WERI-Rb-1 (cell line): ENCODE results near the gene MED9.
"Not testable (repeated sequence)": the region's sequence is repeated elsewhere in the genome, so short reads cannot be mapped to it uniquely, and the experiment has no call there.

Experiments
- DNase-seq: peaks from one replicate; pipeline ENCODE4 v3.0.0-alpha.2; 2020
- H3K27ac ChIP-seq: fragments of 250-450 bp; sonication (Bioruptor Pico); 2 replicates; pipeline ENCODE4 v1.5.1; 2020; ENCODE audit warnings: mild to moderate bottlenecking, moderate library complexity
- H3K27me3 ChIP-seq: fragments of 250-450 bp; sonication (Bioruptor Pico); 2 replicates; pipeline ENCODE4 v1.5.1; 2021; ENCODE audit warnings: mild to moderate bottlenecking, low read depth, moderate library complexity; ENCODE audit not compliant: insufficient read depth, severe bottlenecking
- H3K36me3 ChIP-seq: fragments of 250-450 bp; sonication (Bioruptor Pico); 2 replicates; pipeline ENCODE4 v1.5.1; 2020; ENCODE audit warnings: mild to moderate bottlenecking, moderate library complexity
- H3K4me3 ChIP-seq: 2 replicates; pipeline ENCODE4 v1.5.1; 2011; ENCODE audit warnings: low read depth, mild to moderate bottlenecking, control low read depth, low read length
- H3K9me3 ChIP-seq: fragments of 250-450 bp; sonication (Bioruptor Pico); 2 replicates; pipeline ENCODE4 v1.5.1; 2021; ENCODE audit warnings: mild to moderate bottlenecking, moderate library complexity; ENCODE audit not compliant: severe bottlenecking
- TF ChIP-seq, protein P1 (sequence below): IDR thresholded peaks from 2 replicates; pipeline ENCODE4 v1.5.1; 2011; ENCODE audit warnings: low read depth, mild to moderate bottlenecking, control low read depth, inconsistent platforms, low read length

MED9 gene

DNA sequence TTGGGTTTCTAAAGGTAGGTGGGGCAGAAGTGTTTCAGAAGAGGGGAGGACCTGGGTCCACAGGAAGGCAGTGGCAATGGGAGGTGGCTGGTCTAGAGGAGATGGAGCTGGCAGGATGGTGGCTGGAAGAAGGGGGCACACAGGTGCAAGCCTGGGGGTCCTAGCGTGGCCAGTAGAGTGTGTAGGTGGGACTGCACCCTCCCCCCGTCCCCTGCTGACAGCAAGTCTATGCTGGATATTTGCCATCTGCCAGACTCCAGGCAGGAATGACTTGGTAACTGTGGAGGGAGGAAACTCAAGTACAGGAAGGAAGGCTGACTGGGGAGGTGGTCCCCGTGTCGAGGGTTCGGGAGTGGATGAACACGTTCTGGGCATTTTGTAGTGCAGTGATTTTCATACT, 8.6 kb downstream of the MED9 start:
- Histone ChIP-seq H3K27me3 (no peaks in the 10 kb centered on the region), H3K9me3 (no peaks in the 10 kb centered on the region), H3K27ac (peak overlapping the region; percentile 40), H3K36me3 (peaks cover 51% of the 10 kb centered on the region), H3K4me3 (no peak overlapping the region)
- no peak for DNase-seq
- TF ChIP-seq, protein P1, sequence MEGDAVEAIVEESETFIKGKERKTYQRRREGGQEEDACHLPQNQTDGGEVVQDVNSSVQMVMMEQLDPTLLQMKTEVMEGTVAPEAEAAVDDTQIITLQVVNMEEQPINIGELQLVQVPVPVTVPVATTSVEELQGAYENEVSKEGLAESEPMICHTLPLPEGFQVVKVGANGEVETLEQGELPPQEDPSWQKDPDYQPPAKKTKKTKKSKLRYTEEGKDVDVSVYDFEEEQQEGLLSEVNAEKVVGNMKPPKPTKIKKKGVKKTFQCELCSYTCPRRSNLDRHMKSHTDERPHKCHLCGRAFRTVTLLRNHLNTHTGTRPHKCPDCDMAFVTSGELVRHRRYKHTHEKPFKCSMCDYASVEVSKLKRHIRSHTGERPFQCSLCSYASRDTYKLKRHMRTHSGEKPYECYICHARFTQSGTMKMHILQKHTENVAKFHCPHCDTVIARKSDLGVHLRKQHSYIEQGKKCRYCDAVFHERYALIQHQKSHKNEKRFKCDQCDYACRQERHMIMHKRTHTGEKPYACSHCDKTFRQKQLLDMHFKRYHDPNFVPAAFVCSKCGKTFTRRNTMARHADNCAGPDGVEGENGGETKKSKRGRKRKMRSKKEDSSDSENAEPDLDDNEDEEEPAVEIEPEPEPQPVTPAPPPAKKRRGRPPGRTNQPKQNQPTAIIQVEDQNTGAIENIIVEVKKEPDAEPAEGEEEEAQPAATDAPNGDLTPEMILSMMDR = no peak

DNA sequence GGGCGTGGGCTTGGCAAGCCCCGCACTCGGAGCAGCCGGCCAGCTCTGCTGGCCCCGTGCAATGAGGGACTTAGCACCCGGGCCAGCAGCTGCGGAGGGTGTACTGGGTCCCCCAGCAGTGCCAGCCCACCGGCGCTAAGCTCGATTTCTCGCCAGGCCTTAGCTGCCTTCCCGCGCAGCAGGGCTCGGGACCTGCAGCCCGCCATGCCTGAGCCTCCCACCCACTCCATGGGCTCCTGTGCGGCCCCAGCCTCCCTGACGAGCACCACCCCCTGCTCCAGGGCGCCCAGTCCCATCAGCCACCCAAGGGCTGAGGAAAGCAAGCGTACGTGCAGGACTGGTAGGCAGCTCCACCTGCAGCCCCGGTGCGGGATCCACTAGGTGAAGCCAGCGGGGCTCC, 9.6 kb downstream of the MED9 start:
- H3K27ac ChIP-seq, DNase-seq, H3K27me3 ChIP-seq, H3K9me3 ChIP-seq, H3K4me3 ChIP-seq: not testable (repeated sequence)
- peaks cover 48% of the 10 kb centered on the region for H3K36me3 ChIP-seq

DNA sequence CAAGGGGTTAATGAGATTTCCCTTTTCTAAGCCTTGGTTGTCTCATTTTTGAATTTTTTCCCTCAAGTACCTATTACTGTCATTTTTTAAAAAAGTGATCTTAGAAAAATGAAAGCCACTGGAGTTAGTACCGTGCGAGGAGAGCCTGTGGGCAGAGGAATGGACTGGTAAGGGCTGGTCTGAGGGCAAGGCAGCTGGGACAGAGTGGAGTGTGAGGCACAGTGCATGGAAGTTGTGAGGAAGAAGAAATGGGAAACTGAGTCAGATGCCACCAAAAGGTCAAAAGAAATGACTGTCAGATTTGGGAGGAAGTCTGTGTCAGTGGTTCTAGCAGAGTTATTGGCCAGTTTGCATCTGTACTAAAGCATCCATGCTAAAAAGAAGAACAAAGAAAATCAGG, 11.2 kb downstream of the MED9 start:
- no peaks in the 10 kb centered on the region for H3K27me3 ChIP-seq
- no peak overlapping the region for H3K27ac ChIP-seq
- peaks cover 56% of the 10 kb centered on the region for H3K36me3 ChIP-seq
- TF ChIP-seq, protein P1 = no peak
- no peak for DNase-seq
- no peaks in the 10 kb centered on the region for H3K9me3 ChIP-seq
- H3K4me3 ChIP-seq = no peak overlapping the region

DNA sequence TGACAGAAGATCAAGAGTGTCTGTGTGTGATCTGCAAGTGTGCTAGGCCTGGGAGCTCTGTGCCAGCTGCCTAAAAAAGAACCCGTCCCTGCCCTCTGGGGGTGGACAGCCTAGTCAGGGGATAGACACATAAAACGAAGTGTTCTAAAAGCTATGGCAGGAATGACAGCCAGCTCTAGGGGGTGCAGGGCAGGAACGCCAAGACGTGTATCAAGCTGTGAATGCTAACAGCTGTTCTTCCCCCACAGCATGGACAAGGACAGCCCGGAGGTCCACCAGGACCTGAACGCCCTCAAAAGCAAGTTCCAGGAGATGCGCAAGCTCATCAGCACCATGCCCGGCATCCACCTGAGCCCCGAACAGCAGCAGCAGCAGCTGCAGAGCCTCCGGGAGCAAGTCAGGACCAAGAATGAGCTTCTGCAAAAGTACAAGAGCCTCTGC, 14.3 kb downstream of the MED9 start:
- no peak overlapping the region for H3K4me3 ChIP-seq
- TF ChIP-seq, protein P1 = no peak
- peak overlapping the region; percentile 62; the same call in 1 of the 2 replicates for H3K27ac ChIP-seq
- peaks cover 31% of the 10 kb centered on the region for H3K36me3 ChIP-seq
- H3K9me3 ChIP-seq = no peaks in the 10 kb centered on the region
- DNase-seq = no peak
- H3K27me3 ChIP-seq = no peaks in the 10 kb centered on the region

DNA sequence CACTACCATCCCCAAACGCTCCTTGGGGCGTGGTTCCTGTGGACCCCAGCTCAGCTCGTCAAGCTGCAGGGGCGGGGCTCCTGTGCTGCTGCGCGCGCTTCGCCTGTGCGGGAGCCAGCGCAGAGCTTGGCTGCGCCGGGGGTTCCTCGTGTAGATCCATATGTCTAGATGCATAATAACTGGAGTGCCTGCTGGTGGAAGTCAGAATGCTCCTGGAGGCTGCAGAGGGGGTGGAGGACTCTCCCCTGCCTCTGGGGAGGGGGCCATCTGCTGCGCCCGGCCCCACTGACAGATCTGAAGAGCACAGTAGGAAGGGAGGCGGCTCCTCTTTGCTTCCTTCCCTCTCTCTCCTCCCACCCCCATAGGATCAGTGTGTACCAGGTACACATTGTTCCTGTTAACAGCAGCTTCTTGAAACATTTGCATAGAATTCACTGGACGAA, 14.8 kb downstream of the MED9 start:
- peak; percentile 70 for DNase-seq
- Histone ChIP-seq H3K27me3 (no peaks in the 10 kb centered on the region), H3K36me3 (peaks cover 31% of the 10 kb centered on the region), H3K4me3 (no peak overlapping the region), H3K9me3 (no peaks in the 10 kb centered on the region), H3K27ac (peak overlapping the region; percentile 62)
- TF ChIP-seq, protein P1 = no peak

DNA sequence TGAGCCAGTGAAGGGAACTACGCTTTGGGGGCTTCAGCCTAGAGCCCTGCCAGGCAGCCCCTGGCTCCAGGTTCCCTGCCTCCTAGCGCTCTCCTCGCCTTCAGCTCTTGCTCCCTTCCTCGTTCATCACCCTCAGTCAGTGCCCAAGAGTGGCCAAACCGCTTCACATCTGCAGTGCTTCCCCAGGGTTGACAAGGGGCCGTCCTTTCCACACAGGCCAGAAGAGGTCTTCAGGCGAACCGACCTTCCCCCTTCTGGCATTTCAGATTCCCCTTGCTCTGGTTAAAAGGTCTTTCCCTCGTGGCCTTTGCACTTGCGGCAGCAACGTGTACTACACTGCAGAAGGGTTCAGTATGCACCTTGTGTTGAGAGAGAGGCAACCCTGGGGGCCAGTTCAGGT, 15.3 kb downstream of the MED9 start:
- DNase-seq = no peak
- H3K4me3 ChIP-seq = no peak overlapping the region
- H3K9me3 ChIP-seq = no peaks in the 10 kb centered on the region
- no peaks in the 10 kb centered on the region for H3K27me3 ChIP-seq
- H3K36me3 ChIP-seq = peaks cover 31% of the 10 kb centered on the region
- peak overlapping the region; percentile 62 for H3K27ac ChIP-seq
- TF ChIP-seq, protein P1 = no peak
